Trophoblast cell (in vitro differentiated cells and primary cell): ENCODE measurements around the gene SETD7.

Experiments
- DNase-seq, 2 donors: peaks; one replicate each; pipeline ENCODE4 v3.0.0-alpha.2; 2016
- H2AFZ ChIP-seq: 2 replicates; pipeline ENCODE4 v1.6.1; 2013; ENCODE audit warnings: low read length, moderate library complexity, mild to moderate bottlenecking; ENCODE audit not compliant: insufficient read depth, poor library complexity
- H2AK5ac ChIP-seq: 2 replicates; pipeline ENCODE4 v1.6.1; 2013; ENCODE audit warnings: mild to moderate bottlenecking, low read length
- H2BK120ac ChIP-seq: 2 replicates; pipeline ENCODE4 v1.6.1; 2013; ENCODE audit warnings: low read length, mild to moderate bottlenecking, moderate library complexity; ENCODE audit not compliant: insufficient read depth, poor library complexity
- H2BK12ac ChIP-seq: 2 replicates; pipeline ENCODE4 v1.6.1; 2013; ENCODE audit warnings: mild to moderate bottlenecking, low read length, moderate library complexity
- H2BK5ac ChIP-seq: 2 replicates; pipeline ENCODE4 v1.6.1; 2013; ENCODE audit warnings: low read length, low read depth, moderate library complexity, mild to moderate bottlenecking; ENCODE audit not compliant: poor library complexity
- H3K14ac ChIP-seq: 2 replicates; pipeline ENCODE4 v1.6.1; 2013; ENCODE audit warnings: mild to moderate bottlenecking, low read length
- H3K18ac ChIP-seq: 2 replicates; pipeline ENCODE4 v1.6.1; 2013; ENCODE audit warnings: mild to moderate bottlenecking, low read length
- H3K23ac ChIP-seq: 2 replicates; pipeline ENCODE4 v1.6.1; 2013; ENCODE audit warnings: low read length
- H3K27ac ChIP-seq: 2 replicates; pipeline ENCODE4 v1.5.1; 2013; ENCODE audit warnings: low read depth, mild to moderate bottlenecking, inconsistent platforms, low read length, moderate library complexity
- H3K27me3 ChIP-seq: 2 replicates; pipeline ENCODE4 v1.6.1; 2013; ENCODE audit warnings: inconsistent platforms, mild to moderate bottlenecking, low read length, moderate library complexity; ENCODE audit not compliant: insufficient read depth
- H3K36me3 ChIP-seq, 2 experiments: 1 replicate in 1 of 2; 2 replicates in 1 of 2; pipeline ENCODE4 v1.6.1; 2013; ENCODE audit warnings: low read length in 2 of 2, mild to moderate bottlenecking in 2 of 2, moderate library complexity in 1 of 2; ENCODE audit not compliant: insufficient read depth in 2 of 2, control insufficient read depth in 1 of 2
- H3K4ac ChIP-seq: 2 replicates; pipeline ENCODE4 v1.6.1; 2013; ENCODE audit warnings: low read depth, mild to moderate bottlenecking, low read length, moderate library complexity
- H3K4me1 ChIP-seq, 2 experiments: 1 replicate in 1 of 2; 2 replicates in 1 of 2; pipeline ENCODE4 v1.6.1; 2013; ENCODE audit warnings: low read length in 2 of 2, mild to moderate bottlenecking in 2 of 2, moderate library complexity in 1 of 2; ENCODE audit not compliant: insufficient read depth in 2 of 2, control insufficient read depth in 1 of 2
- H3K4me2 ChIP-seq: 2 replicates; pipeline ENCODE4 v1.6.1; 2013; ENCODE audit warnings: inconsistent platforms, mild to moderate bottlenecking, low read length, moderate library complexity
- H3K4me3 ChIP-seq: 2 replicates; pipeline ENCODE4 v1.5.1; 2013; ENCODE audit warnings: mild to moderate bottlenecking, low read depth, low read length, inconsistent platforms
- H3K79me1 ChIP-seq: one replicate; pipeline ENCODE4 v1.6.1; 2013; ENCODE audit warnings: low read length
- H3K79me2 ChIP-seq: 2 replicates; pipeline ENCODE4 v1.6.1; 2013; ENCODE audit warnings: low read length, mild to moderate bottlenecking; ENCODE audit not compliant: control insufficient read depth, insufficient read depth, poor library complexity
- H3K9ac ChIP-seq: 2 replicates; pipeline ENCODE4 v1.6.1; 2013; ENCODE audit warnings: mild to moderate bottlenecking, low read length
- H3K9me3 ChIP-seq: 2 replicates; pipeline ENCODE4 v1.6.1; 2013; ENCODE audit warnings: low read depth, mild to moderate bottlenecking, control low read depth, inconsistent platforms, low read length; ENCODE audit not compliant: insufficient read depth
- H4K12ac ChIP-seq: 2 replicates; pipeline ENCODE4 v1.6.1; 2013; ENCODE audit warnings: low read depth, mild to moderate bottlenecking, low read length, moderate library complexity
- H4K8ac ChIP-seq: 2 replicates; pipeline ENCODE4 v1.6.1; 2013; ENCODE audit warnings: low read depth, mild to moderate bottlenecking, low read length, moderate library complexity
- H4K91ac ChIP-seq: one replicate; pipeline ENCODE4 v1.6.1; 2013; ENCODE audit warnings: low read depth, mild to moderate bottlenecking, low read length, moderate library complexity
- WGBS: extraction: QIAGEN DNeasy Blood & Tissue Kit; methylation state at CpG from one replicate; pipeline ENCODE4 v1.1.7; 2013; ENCODE audit warnings: missing lambda C conversion rate; ENCODE audit not compliant: insufficient read length, insufficient coverage; ENCODE audit errors: extremely low coverage; 5-methylcytosine and 5-hydroxymethylcytosine counted together

The SETD7 gene

GRCh38 chr4:139600662-139601061, 44.6 kb upstream of the SETD7 start:
- Histone ChIP-seq H4K91ac (no peak overlapping the region), H3K27me3 (no peaks in the 10 kb centered on the region), H3K9me3 (no peaks in the 10 kb centered on the region), H3K9ac (no peak overlapping the region), H4K12ac (no peak overlapping the region), H3K4me1 (peaks cover 10 to 11% of the 10 kb centered on the region in 2 experiments), H3K14ac (no peak overlapping the region), H3K27ac (no peak overlapping the region), H2BK5ac (no peak overlapping the region), H3K4me3 (no peak overlapping the region), H4K8ac (no peak overlapping the region), H3K4ac (no peak overlapping the region), H2BK12ac (no peak overlapping the region), H3K23ac (no peak overlapping the region), H3K18ac (no peak overlapping the region), H3K4me2 (no peak overlapping the region), H3K36me3 (no peaks in the 10 kb centered on the region), H2AFZ (no peak overlapping the region), H3K79me1 (peaks cover 3% of the 10 kb centered on the region), H3K79me2 (no peaks in the 10 kb centered on the region), H2BK120ac (no peak overlapping the region), H2AK5ac (no peak overlapping the region)
- no peak for DNase-seq
- no CpG with 5 or more reads among the region's 4 CpGs for WGBS

GRCh38 chr4:139599594-139600374, 43.8 kb upstream of the SETD7 start:
- no peak overlapping the region for H2AK5ac ChIP-seq
- H3K9ac ChIP-seq, result no peak overlapping the region
- H3K18ac ChIP-seq, result no peak overlapping the region
- no peaks in the 10 kb centered on the region for H3K79me2 ChIP-seq
- H3K79me1 ChIP-seq, result peaks cover 3% of the 10 kb centered on the region
- no peak overlapping the region for H3K4ac ChIP-seq
- H4K8ac ChIP-seq, result no peak overlapping the region
- H3K9me3 ChIP-seq, result no peaks in the 10 kb centered on the region
- no CpG with 5 or more reads among the region's 6 CpGs for WGBS
- H4K12ac ChIP-seq, result no peak overlapping the region
- H3K4me3 ChIP-seq, result no peak overlapping the region
- peak in 1 of 2 donors; percentile 26 for DNase-seq
- H2BK5ac ChIP-seq, result no peak overlapping the region
- no peak overlapping the region for H4K91ac ChIP-seq
- no peaks in the 10 kb centered on the region for H3K27me3 ChIP-seq
- H3K23ac ChIP-seq, result no peak overlapping the region
- no peak overlapping the region for H3K4me2 ChIP-seq
- no peak overlapping the region for H3K27ac ChIP-seq
- no peak overlapping the region for H2AFZ ChIP-seq
- H2BK120ac ChIP-seq, result no peak overlapping the region
- peaks cover 10 to 11% of the 10 kb centered on the region in 2 experiments for H3K4me1 ChIP-seq
- no peaks in the 10 kb centered on the region for H3K36me3 ChIP-seq
- no peak overlapping the region for H3K14ac ChIP-seq
- H2BK12ac ChIP-seq, result no peak overlapping the region

GRCh38 chr4:139599076-139599475, 43.1 kb upstream of the SETD7 start:
- DNase-seq, result no peak
- no peak overlapping the region for H3K18ac ChIP-seq
- H4K8ac ChIP-seq, result no peak overlapping the region
- no peak overlapping the region for H4K91ac ChIP-seq
- H3K23ac ChIP-seq, result no peak overlapping the region
- no peak overlapping the region for H2AK5ac ChIP-seq
- no peak overlapping the region for H3K4ac ChIP-seq
- H3K79me2 ChIP-seq, result no peaks in the 10 kb centered on the region
- no peaks in the 10 kb centered on the region for H3K79me1 ChIP-seq
- H3K14ac ChIP-seq, result no peak overlapping the region
- H3K4me2 ChIP-seq, result no peak overlapping the region
- no peaks in the 10 kb centered on the region for H3K36me3 ChIP-seq
- no peak overlapping the region for H2BK12ac ChIP-seq
- H3K27ac ChIP-seq, result no peak overlapping the region
- H2AFZ ChIP-seq, result no peak overlapping the region
- no peak overlapping the region for H2BK5ac ChIP-seq
- H3K4me1 ChIP-seq, result peaks cover 6 to 7% of the 10 kb centered on the region in 2 experiments
- no CpG with 5 or more reads among the region's 3 CpGs for WGBS
- no peaks in the 10 kb centered on the region for H3K27me3 ChIP-seq
- H3K4me3 ChIP-seq, result no peak overlapping the region
- H3K9me3 ChIP-seq, result no peaks in the 10 kb centered on the region
- no peak overlapping the region for H2BK120ac ChIP-seq
- no peak overlapping the region for H3K9ac ChIP-seq
- no peak overlapping the region for H4K12ac ChIP-seq

GRCh38 chr4:139596684-139597279, 40.8 kb upstream of the SETD7 start:
- DNase-seq, result no peak
- Histone ChIP-seq H2BK5ac (no peak overlapping the region), H3K79me2 (no peaks in the 10 kb centered on the region), H2AFZ (no peak overlapping the region), H3K4me2 (no peak overlapping the region), H3K27me3 (no peaks in the 10 kb centered on the region), H4K91ac (no peak overlapping the region), H4K12ac (no peak overlapping the region), H3K36me3 (no peaks in the 10 kb centered on the region), H3K4me3 (no peak overlapping the region), H4K8ac (no peak overlapping the region), H2AK5ac (no peak overlapping the region), H3K18ac (no peak overlapping the region), H3K27ac (no peak overlapping the region), H3K4me1 (peaks cover 7 to 11% of the 10 kb centered on the region in 2 experiments), H3K9ac (no peak overlapping the region), H3K14ac (no peak overlapping the region), H2BK120ac (no peak overlapping the region), H3K4ac (no peak overlapping the region), H3K9me3 (no peaks in the 10 kb centered on the region), H3K79me1 (no peaks in the 10 kb centered on the region), H3K23ac (no peak overlapping the region), H2BK12ac (no peak overlapping the region)
- no CpG with 5 or more reads among the region's 4 CpGs for WGBS
